RWPE1 (cell line): Measurements from ENCODE around the gene MTNR1A.

Source experiments
- CTCF ChIA-PET: fragments of 350-600 bp; sonication (Branson Sonifier 250); formaldehyde crosslinking; extraction: SDS; loops from one replicate; lab custom pipeline; 2021; lab: Yijun Ruan, JAX
- POLR2A ChIA-PET: fragments of 400-600 bp; formaldehyde crosslinking; extraction: SDS; loops from one replicate; lab custom pipeline; 2020; ENCODE audit warnings: antibody characterized with exemption; ENCODE audit not compliant: low non-redundant PET; lab: Yijun Ruan, JAX
- DNase-seq: peaks from one replicate; pipeline ENCODE4 v3.0.0; 2012; ENCODE audit warnings: low spot score
- H3K27ac ChIP-seq: fragments of 450-650 bp; 2 replicates; pipeline ENCODE4 v1.5.1; 2017
- TF ChIP-seq, protein P1 (sequence below): fragments of 450-650 bp; conservative IDR thresholded peaks from 2 replicates; pipeline ENCODE4 v1.5.1; 2017; ENCODE audit warnings: low read depth, mild to moderate bottlenecking

The MTNR1A gene

DNA sequence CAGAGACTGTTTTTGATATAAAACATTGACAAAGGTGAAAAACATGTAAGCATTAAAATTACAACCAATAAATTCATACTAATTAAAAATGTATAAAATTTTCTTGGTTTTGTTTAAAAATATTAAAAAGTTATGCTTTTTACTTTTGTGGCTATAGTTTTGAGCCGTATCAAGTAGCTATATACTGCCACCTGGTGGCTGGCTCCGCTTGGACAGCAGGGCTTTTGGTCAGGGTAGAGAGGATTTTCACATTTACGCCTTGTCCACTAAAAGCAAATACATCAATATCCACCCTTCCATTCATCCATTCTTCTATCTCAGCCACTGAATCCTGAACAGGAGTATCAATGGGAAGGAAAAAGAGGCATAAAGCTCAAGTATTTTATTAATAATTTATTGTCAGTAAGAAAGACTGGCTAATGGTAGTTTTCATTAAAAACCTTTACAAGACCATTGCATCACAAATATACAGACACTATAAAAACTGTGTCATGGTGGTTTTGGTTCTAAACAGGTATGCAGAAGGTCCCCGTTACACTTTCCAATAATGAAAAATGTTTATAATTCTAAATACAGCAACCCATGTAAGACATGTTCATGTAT, 32.1 kb upstream of the MTNR1A start:
- DNase-seq = peak; percentile 59
- POLR2A ChIA-PET = no interaction called here
- CTCF ChIA-PET = interaction anchor here (0.6 to 1.5 kb wide), 10 partner anchors 10 to 763 kb away, joined by 3 to 7 read pairs (median 4); no protein-coding TSS in a partner anchor
- H3K27ac ChIP-seq = no peak overlapping the region
- TF ChIP-seq, protein P1, sequence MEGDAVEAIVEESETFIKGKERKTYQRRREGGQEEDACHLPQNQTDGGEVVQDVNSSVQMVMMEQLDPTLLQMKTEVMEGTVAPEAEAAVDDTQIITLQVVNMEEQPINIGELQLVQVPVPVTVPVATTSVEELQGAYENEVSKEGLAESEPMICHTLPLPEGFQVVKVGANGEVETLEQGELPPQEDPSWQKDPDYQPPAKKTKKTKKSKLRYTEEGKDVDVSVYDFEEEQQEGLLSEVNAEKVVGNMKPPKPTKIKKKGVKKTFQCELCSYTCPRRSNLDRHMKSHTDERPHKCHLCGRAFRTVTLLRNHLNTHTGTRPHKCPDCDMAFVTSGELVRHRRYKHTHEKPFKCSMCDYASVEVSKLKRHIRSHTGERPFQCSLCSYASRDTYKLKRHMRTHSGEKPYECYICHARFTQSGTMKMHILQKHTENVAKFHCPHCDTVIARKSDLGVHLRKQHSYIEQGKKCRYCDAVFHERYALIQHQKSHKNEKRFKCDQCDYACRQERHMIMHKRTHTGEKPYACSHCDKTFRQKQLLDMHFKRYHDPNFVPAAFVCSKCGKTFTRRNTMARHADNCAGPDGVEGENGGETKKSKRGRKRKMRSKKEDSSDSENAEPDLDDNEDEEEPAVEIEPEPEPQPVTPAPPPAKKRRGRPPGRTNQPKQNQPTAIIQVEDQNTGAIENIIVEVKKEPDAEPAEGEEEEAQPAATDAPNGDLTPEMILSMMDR = peak; percentile 84

GRCh38 chr4:186586205-186586604, 30.8 kb upstream of the MTNR1A start:
- ChIA-PET POLR2A (no interaction called here), CTCF (interaction anchor here (0.6 to 0.9 kb wide), 2 partner anchors 76 to 293 kb away, joined by 4 read pairs; no protein-coding TSS in a partner anchor)
- H3K27ac ChIP-seq = no peak overlapping the region
- TF ChIP-seq, protein P1 = no peak
- no peak for DNase-seq

GRCh38 chr4:186584912-186585311, 29.5 kb upstream of the MTNR1A start:
- TF ChIP-seq, protein P1 = no peak
- no peak for DNase-seq
- ChIA-PET POLR2A (no interaction called here), CTCF (interaction anchor here (0.9 kb wide), 1 partner anchor 272 kb away, joined by 4 read pairs; no protein-coding TSS in a partner anchor)
- no peak overlapping the region for H3K27ac ChIP-seq

DNA sequence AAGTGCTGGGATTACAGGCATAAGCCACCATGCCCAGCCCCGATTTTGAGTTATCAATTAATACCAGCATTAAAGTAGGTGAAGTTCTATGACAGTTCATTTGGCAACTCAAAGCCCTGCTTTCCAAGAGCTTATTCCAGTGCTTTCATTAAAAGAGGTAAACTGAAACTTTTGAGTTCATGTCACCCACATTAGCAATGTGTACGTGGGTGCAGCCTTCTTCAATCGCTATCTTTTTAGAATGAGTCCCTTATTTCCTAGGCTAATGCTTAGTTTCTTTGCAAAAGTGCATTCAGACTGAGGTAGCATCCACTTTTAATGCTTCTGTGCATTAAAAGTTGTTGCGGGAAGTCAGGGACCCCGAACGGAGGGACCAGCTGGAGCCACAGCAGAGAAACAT, 26.1 kb upstream of the MTNR1A start:
- ChIA-PET CTCF (no interaction called here), POLR2A (no interaction called here)
- H3K27ac ChIP-seq = no peak overlapping the region
- TF ChIP-seq, protein P1 = no peak
- no peak for DNase-seq

DNA sequence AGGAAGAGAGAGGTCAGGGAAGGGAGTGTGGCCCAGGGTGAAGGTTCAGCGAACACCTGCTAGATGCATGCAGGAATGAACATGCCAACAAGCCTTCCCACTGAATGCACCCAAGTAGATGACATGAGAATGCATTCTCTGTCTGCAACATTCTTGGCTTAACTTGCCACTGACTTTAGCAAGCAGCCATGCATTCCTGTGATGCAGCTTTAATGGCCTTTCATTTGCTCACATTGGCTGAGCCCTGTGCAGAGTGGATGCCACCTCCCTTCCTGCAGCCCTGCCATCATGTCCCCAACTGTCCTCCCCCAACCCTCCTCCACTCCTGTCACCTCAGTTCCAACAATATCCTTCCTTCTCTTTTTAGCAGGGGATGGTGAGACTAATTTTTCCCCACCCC, 25.3 kb upstream of the MTNR1A start:
- no peak for DNase-seq
- TF ChIP-seq, protein P1 = no peak
- POLR2A ChIA-PET = no interaction called here
- CTCF ChIA-PET = no interaction called here
- H3K27ac ChIP-seq = no peak overlapping the region

DNA sequence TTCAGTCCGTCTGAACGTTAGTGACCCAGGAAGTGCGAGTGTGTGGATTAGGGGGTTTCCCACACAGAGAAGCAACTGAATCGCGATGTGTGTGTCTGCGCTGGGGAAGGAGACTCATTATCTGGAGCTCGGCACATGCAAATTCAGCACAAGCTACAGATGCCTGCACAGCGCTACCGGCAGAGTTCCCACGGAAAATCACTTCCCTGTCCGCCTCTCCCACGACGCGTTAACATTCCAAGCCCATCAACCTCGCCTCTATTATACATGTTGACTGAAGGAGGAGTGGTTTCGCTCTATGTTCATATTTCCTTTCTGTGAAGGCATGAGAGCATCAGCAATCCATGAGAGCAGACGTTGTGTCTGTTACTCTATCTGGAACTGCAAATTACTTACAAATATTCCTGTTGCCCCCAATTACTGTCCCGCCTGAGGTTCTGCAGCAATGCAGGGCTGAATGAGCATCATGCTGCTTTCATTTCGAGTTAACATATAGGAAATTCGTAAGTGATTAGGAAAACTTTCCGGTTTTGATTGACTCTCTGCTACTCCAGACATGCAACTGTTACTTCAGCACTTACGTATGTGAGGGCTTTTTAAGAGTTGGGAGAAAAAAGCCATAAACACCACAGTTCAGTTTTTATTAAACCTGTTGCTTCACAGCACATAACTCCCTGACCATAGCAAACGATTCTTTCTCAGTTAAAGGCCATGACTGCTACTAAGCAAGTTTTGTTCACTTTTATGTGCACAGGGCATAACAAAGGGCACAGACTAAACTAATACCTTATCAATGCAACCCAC, 15.0 kb upstream of the MTNR1A start:
- DNase-seq = no peak
- ChIA-PET CTCF (no interaction called here), POLR2A (no interaction called here)
- H3K27ac ChIP-seq = no peak overlapping the region
- TF ChIP-seq, protein P1 = no peak
